Subcutaneous abdominal adipose tissue (tissue), 5 donors: ENCODE data around the gene MCFD2.
A peak's percentile ranks its signal among the peaks of the same experiment; 100 is the strongest.

Experiments used
- H3K27ac ChIP-seq: one replicate; pipeline ENCODE4 v1.7.0; 2013; ENCODE audit warnings: low read depth, mild to moderate bottlenecking, inconsistent platforms, low read length, moderate library complexity
- H3K27me3 ChIP-seq, 5 donors: one replicate each; pipeline ENCODE4 v1.7.0; 2013; ENCODE audit warnings: low read length in 5 of 5, inconsistent platforms in 1 of 5; ENCODE audit not compliant: control insufficient read depth in 5 of 5, insufficient read depth in 4 of 5
- H3K36me3 ChIP-seq, 5 donors: one replicate each; pipeline ENCODE4 v1.7.0; 2013; ENCODE audit warnings: low read length in 5 of 5; ENCODE audit not compliant: control insufficient read depth in 5 of 5, insufficient read depth in 5 of 5
- H3K4me1 ChIP-seq, 5 donors: one replicate each; pipeline ENCODE4 v1.7.0; 2013; ENCODE audit warnings: low read length in 5 of 5, mild to moderate bottlenecking in 3 of 5, moderate library complexity in 1 of 5; ENCODE audit not compliant: control insufficient read depth in 5 of 5, insufficient read depth in 5 of 5
- H3K4me3 ChIP-seq, 5 donors: one replicate each; pipeline ENCODE4 v1.7.0; 2013; ENCODE audit warnings: low read length in 5 of 5, low read depth in 1 of 5
- H3K9ac ChIP-seq, 5 donors: one replicate each; pipeline ENCODE4 v1.7.0; 2013; ENCODE audit warnings: low read length in 5 of 5, mild to moderate bottlenecking in 4 of 5, moderate library complexity in 3 of 5
- H3K9me3 ChIP-seq, 5 donors: one replicate each; pipeline ENCODE4 v1.7.0; 2013; ENCODE audit warnings: low read length in 5 of 5; ENCODE audit not compliant: control insufficient read depth in 5 of 5
- donor health status: healthy.
- donor health status: healthy.
- donor health status: healthy.
- donor health status: healthy.
- donor health status: healthy.

Gene MCFD2

DNA sequence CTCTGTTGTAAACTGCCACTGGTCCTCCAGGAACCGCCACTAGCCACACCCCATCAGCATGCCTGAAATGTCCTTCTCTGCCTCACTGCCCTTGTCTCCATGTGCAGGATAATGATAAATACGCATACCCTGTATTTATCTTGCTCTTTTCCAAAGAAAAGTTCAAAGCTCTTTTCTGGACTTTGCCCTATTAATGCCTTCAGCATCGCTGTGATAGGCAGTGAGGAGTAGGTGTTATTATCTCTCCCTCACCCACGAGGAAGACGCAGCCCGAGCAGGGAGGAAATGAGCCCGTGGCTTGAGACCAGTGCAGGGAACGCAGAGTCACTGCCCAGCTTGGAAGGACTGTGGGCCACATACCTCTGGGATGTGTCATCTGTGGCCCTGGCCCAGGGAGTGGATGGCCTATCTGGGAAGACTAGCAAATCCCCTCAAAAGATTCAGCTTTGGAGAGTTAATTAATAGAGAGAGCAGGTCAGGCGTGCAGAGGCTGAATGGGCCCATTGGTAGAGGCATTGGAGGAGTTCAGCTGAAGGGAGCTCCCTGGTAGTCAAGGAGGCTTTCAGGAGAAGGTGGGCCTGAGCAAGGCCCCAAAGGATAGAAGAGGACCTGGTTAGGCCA lies 39.5 kb upstream of the MCFD2 start:
- Histone ChIP-seq H3K9me3 (no peaks in the 10 kb centered on the region), H3K27me3 (no peaks in the 10 kb centered on the region), H3K4me3 (peak overlapping the region in 1 of 5 donors; percentile 19), H3K36me3 (peaks cover 3 to 72% (median 59%) of the 10 kb centered on the region in 5 donors), H3K27ac (peak overlapping the region; percentile 70), H3K4me1 (peaks cover 5 to 35% (median 33%) of the 10 kb centered on the region in 5 donors), H3K9ac (peak overlapping the region in 4 of 5 donors; percentile 8 to 80 (median 40))

DNA sequence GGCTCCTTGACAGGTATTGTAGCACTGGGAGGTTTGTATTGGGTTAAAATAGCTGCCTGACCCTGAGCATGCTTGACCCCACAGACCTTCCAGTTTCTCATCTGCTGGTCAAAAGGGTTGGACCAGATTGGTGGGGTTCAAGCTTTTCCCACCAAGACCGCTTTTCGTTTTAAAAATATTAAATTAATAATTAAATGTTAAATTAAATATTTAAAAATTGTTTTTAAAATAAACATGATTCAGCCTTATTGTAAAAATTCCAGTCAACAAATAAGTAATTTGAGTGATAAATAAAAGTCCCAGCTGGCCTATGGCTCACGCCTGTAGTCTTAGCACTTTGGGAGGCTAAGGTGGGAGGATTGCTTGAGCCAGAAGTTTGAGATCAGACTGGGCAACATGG lies 36.6 kb upstream of the MCFD2 start:
- Histone ChIP-seq H3K9me3 (no peaks in the 10 kb centered on the region), H3K4me1 (peaks cover 5 to 56% (median 50%) of the 10 kb centered on the region in 5 donors), H3K4me3 (no peak overlapping the region), H3K27ac (no peak overlapping the region), H3K9ac (no peak overlapping the region), H3K36me3 (peaks cover 3 to 44% (median 30%) of the 10 kb centered on the region in 5 donors), H3K27me3 (no peaks in the 10 kb centered on the region)

DNA sequence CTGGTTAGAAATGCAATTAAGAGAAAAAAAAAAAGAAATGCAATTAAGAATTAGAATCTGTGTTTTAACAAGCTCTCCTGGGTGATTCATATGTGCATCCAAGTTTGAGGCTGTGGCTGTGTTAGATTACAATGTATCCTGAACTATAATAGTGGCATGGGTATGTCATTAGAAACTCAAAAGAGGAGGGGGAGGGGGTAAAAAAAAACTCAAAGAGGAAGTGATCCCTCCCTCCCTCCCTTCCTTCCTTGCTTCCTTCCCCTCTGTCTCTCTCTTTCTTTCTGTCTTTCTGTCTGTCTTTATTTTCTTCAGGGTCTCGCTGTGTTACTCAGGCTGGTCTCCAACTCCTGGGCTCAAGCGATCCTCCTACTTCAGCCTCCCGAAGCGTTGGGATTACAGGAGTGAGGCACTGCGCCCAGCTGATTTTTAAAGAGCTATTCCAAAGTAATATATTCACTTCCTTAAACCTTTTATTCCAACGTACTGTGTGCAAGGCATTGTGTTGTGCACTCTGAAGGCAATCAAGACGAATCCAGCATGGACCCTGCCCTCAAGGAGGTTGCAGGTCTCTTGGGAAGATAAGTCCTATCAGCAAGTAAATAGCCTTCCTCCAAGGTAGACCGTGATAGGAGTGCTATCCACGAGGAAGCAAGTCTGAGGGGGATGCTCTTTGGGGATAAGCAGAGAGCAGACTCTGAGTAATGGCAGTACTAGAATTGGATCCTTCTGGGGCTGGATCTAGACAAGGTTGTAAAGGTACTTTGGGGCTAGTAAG lies 35.9 kb upstream of the MCFD2 start:
- Histone ChIP-seq H3K36me3 (peaks cover 3 to 40% (median 23%) of the 10 kb centered on the region in 5 donors), H3K27me3 (no peaks in the 10 kb centered on the region), H3K9ac (no peak overlapping the region), H3K4me1 (peaks cover 5 to 58% (median 55%) of the 10 kb centered on the region in 5 donors), H3K4me3 (no peak overlapping the region), H3K27ac (peak overlapping the region; percentile 9), H3K9me3 (no peaks in the 10 kb centered on the region)

DNA sequence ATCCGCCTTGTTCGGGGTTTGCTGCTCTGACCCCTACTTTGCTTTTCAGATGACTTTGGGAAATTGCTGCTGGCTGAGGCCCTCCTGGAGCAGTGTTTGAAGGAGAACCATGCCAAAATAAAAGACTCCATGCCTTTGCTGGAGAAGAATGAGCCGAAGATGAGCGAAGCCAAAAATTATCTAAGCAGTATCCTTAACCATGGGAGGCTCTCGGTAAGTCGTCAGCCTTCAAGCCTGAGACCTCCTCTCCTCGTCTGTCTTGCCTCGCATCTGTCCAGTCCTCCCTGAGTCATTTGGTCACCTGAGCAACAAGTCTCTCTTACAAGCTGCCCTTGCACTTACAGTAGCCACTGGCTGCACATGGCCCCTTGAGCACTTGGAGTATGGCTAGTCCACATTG lies 34.7 kb upstream of the MCFD2 start:
- peak overlapping the region in 1 of 5 donors; percentile 0 for H3K9ac ChIP-seq
- H3K27ac ChIP-seq: peak overlapping the region; percentile 64
- no peaks in the 10 kb centered on the region for H3K9me3 ChIP-seq
- peak overlapping the region in 1 of 5 donors; percentile 2 for H3K4me3 ChIP-seq
- H3K27me3 ChIP-seq: no peaks in the 10 kb centered on the region
- peaks cover 3 to 41% (median 21%) of the 10 kb centered on the region in 5 donors for H3K36me3 ChIP-seq
- peaks cover 3 to 56% (median 50%) of the 10 kb centered on the region in 5 donors for H3K4me1 ChIP-seq

DNA sequence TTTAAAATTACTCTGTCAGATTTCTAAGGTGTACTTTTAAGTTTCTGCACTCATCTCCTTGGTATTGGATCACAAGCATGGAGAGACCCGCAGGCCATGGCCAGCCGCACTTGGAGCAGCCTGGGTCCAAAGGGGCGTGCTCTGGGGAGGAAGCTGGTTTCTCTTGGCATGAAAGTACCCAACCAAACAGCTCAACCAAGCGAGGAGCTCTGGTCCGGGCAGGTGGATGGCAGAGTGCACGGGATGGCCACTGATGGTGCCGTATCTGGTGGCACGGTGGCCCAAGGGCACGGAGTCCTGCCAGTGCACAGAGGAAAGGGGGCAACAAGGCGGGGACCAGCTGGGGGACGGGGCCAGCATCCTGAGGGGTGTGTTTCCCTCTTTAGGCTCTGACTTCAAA lies 32.2 kb upstream of the MCFD2 start:
- Histone ChIP-seq H3K4me3 (no peak overlapping the region), H3K27ac (no peak overlapping the region), H3K9ac (no peak overlapping the region), H3K36me3 (peaks cover 3 to 31% (median 11%) of the 10 kb centered on the region in 5 donors), H3K27me3 (no peaks in the 10 kb centered on the region), H3K4me1 (peaks cover 0 to 67% (median 59%) of the 10 kb centered on the region in 5 donors), H3K9me3 (no peaks in the 10 kb centered on the region)

DNA sequence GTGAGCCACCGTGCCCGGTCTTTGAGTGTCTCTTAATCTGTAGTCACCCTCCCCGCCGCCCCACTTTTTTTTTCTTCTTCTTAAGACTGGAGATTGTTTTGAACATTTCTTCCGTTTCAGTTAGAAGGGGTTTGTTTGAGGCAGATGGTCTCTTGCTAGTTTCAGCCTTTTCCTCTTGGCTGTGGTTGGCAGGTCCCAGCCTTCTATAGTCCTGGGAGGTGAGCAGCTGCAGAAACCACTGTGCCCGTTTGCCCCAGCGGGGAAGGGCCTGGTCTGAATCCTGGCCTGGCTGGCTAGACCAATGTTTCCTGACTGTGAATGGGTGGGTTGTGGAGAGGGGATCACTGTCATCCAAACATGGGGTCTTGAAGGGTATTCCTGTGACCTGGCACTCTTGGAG lies 30.1 kb upstream of the MCFD2 start:
- H3K27ac ChIP-seq: no peak overlapping the region
- no peak overlapping the region for H3K4me3 ChIP-seq
- H3K27me3 ChIP-seq: no peaks in the 10 kb centered on the region
- H3K36me3 ChIP-seq: peaks cover 0 to 13% (median 2%) of the 10 kb centered on the region in 5 donors
- peaks cover 0 to 72% (median 66%) of the 10 kb centered on the region in 5 donors for H3K4me1 ChIP-seq
- no peaks in the 10 kb centered on the region for H3K9me3 ChIP-seq
- H3K9ac ChIP-seq: no peak overlapping the region

DNA sequence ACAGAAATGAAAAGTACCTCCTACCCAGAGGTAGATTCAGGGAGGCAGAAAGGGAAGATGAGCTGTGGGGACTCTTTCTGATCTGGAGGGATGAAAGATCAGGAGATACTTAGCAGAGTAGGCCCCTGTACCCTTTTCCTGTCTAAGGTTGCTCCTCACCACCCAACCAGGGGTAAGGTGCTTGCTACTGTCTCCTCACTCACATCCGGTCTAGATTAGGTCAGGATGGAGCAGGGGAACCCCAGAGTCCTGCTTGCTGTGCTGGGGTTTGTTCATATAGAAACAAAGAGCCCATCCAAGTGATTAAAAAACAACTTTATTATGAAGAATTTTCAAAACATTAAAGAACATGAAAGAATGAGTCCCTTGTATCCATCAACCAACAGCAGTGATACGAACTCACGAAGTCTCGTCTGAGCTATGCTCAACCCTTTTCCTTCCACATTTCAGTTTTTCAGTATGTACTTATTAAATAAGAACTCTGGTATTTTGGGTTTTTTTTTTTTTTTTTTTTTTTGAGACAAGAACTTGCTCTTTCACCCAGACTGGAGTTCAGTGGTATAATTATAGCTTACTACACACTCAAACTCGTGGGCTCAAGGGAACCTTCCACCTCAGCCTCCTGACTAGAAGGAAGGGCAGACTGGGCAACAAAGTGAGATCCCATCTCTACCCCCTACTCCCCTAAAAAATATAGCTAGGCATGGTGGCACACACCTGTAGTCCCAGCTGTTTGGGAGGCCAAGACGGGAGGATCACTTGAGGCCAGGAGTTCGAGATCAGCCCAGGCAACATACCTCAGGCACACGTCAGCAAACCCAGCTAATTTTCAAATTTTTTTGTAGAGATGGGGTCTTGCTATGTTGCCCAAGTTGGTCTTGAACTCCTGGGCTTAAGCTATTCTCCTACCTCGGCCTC lies 28.5 kb upstream of the MCFD2 start:
- Histone ChIP-seq H3K27me3 (no peaks in the 10 kb centered on the region), H3K4me3 (peak overlapping the region in 3 of 5 donors; percentile 98), H3K9ac (peak overlapping the region in 4 of 5 donors; percentile 42 to 98 (median 68)), H3K27ac (peak overlapping the region; percentile 92), H3K4me1 (peaks cover 4 to 72% (median 59%) of the 10 kb centered on the region in 5 donors), H3K36me3 (peaks cover 0 to 9% (median 2%) of the 10 kb centered on the region in 5 donors), H3K9me3 (no peaks in the 10 kb centered on the region)

DNA sequence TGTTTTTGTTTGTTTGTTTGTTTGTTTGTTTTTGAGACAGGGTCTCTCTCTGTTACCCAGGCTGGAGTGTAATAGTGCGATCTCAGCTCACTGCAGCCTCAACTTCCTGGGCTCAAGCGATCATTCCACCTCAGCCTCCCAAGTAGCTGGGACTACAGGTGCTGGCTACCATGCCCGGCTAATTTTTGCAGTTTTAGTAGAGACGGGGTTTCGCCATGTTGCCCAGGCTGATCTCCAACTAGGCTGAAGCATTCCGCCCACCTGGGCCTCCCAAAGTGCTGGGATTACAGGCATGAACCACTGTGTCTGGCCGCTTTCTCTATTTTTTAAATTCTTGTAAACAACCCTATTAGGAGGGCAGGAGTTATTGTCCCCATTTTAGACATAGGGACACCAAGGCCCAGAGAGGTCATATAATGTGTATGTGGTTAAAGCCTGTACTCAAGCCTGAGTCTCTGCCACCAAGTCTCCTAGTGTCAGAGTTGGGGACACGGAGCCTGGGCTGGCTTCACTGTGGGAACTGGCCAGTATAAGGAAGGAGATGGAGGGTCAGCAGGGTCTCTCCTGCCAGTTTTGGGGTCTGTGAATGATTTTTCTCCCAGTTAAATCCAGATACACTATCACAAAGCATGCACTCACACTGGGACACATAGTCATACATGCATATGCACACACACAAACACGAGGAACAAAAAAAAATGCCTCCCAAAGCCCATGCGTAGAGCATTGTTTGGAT lies 27.5 kb upstream of the MCFD2 start:
- Histone ChIP-seq H3K27ac (peak overlapping the region; percentile 92), H3K27me3 (no peaks in the 10 kb centered on the region), H3K9ac (peak overlapping the region; percentile 85 to 98 (median 94)), H3K36me3 (peaks cover 0 to 9% (median 2%) of the 10 kb centered on the region in 5 donors), H3K4me3 (peak overlapping the region; percentile 86 to 99 (median 98)), H3K9me3 (no peaks in the 10 kb centered on the region), H3K4me1 (peaks cover 4 to 69% (median 48%) of the 10 kb centered on the region in 5 donors)

DNA sequence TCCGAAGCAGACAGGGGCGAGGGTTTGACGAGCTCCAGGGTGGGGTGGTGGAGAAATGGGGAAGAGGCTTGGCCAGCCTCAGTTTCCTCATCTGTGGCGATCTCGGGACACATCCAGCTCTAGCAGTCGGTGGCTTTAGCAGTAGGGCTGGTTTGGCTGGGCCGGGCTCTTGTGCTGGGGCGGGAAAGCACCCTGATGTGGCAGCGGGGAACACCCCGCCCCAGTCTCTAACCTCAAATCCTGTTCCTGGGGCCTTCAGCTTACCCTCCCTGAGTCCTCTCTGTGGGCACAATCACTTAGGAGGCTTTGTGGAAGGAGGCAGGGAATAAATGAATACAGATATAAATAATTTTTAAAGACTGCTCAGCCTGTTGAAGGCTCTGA lies 26.5 kb upstream of the MCFD2 start:
- no peaks in the 10 kb centered on the region for H3K9me3 ChIP-seq
- peak overlapping the region; percentile 86 to 99 (median 98) for H3K4me3 ChIP-seq
- H3K36me3 ChIP-seq: peaks cover 0 to 9% (median 2%) of the 10 kb centered on the region in 5 donors
- H3K27ac ChIP-seq: peak overlapping the region; percentile 92
- no peaks in the 10 kb centered on the region for H3K27me3 ChIP-seq
- peaks cover 4 to 65% (median 46%) of the 10 kb centered on the region in 5 donors for H3K4me1 ChIP-seq
- peak overlapping the region; percentile 85 to 98 (median 94) for H3K9ac ChIP-seq
